IMR-90 (cell line): ENCODE measurements around the gene MMAB.

ENCODE experiments used
- CTCF ChIP-seq: conservative IDR thresholded peaks from 2 replicates; pipeline ENCODE4 v1.5.1; 2012; ENCODE audit warnings: mild to moderate bottlenecking, low read depth, low read length, improper control_type of control experiment
- POLR2A ChIP-seq: IDR thresholded peaks from 2 replicates; pipeline ENCODE4 v1.6.1; 2012; ENCODE audit warnings: mild to moderate bottlenecking, low read depth, low read length
- RAD21 ChIP-seq: IDR thresholded peaks from 2 replicates; pipeline ENCODE4 v1.6.1; 2012; ENCODE audit warnings: low read length, improper control_type of control experiment
- RFX5 ChIP-seq: IDR thresholded peaks from 2 replicates; pipeline ENCODE4 v1.8.0; 2012; ENCODE audit warnings: low read depth, mild to moderate bottlenecking, low read length, moderate library complexity
- SMC3 ChIP-seq: fragments of 150-350 bp; IDR thresholded peaks from 2 replicates; pipeline ENCODE4 v1.6.1; 2016; ENCODE audit warnings: low read depth, mild to moderate bottlenecking, antibody characterized with exemption, low read length, moderate library complexity

DNA sequence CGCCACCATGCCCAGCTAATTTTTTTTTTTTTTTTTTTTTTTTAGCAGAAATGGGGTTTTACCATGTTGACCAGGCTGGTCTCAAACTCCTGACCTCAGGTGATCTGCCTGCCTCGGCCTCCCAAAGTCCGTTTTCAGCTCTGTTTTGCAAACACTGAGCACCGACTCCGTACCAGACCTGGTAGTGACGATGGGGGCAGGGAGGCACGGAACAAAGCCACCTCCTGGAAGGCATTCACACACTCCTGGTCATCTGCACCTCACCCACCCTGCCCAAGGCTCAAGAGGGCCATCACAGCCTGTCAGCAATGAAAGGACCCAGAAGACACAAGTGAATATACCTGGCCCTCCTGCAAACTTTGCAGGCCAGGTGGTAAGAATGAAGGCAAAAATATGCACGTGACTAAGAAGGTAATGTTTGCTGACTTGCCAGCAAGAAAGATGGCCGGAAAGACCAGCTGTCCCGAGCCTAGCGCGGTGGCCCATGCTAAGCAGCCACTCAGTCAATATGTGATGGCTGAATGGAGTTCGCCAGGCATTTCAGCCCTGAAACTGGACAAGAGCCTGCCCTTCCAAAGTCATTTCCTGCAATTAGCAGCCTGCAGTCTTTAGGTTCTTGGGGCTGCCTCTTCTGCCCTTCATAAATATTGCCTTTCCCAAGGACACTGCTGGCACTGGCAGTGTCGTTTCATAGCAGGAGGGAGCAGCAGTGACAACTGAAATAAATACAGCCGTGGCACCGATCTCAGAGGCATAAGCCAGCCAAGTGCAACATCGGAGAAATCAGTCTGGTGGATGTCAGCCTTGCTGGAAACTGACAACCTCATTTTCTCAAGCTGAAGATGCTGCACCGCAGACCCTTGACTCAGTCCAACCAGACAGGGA is 17.6 kb downstream of the MMAB start:
- TF ChIP-seq POLR2A (no peak), RFX5 (no peak), SMC3 (no peak), CTCF (no peak), RAD21 (no peak)
